ENCODE measurements around the gene TXNDC16. TPM values are rescaled to one million over a fixed set of nuclear protein-coding genes. Genes with fewer than 3 reads are reported as not detected.

TXNDC16 gene
- total and polyA plus RNA-seq, 2 donors (not counting 1 experiment from before 2014, with no cell fraction given), result 0.75 to 7.0 TPM

- Mint-ChIP-seq H3K27me3 (no peaks in the 10 kb centered on the region), H3K4me1 (no peaks in the 10 kb centered on the region), H3K9me3 (ENCODE audit: insufficient read depth) (no peaks in the 10 kb centered on the region), H3K4me3 (no peak overlapping the region), H3K27ac (no peak overlapping the region)
- TF ChIP-seq EZH2 (IDR thresholded peaks at IDR 0.05; ENCODE audit: borderline replicate concordance, insufficient read depth, low read depth, low read length, poor library complexity, severe bottlenecking) (no peak), CTCF (IDR thresholded peaks at IDR 0.05) (no peak)
- no peak overlapping the region for H3K4me3 ChIP-seq (ENCODE audit: control extremely low read depth in 1 of 5, extremely low read depth in 1 of 5, insufficient read depth in 1 of 5, low read depth in 2 of 5, low read length in 4 of 5)
- H3K27ac ChIP-seq (ENCODE audit: low read length in 2 of 2), result no peak overlapping the region
- H4K20me1 ChIP-seq (ENCODE audit: control insufficient read depth, insufficient read depth, low read length, poor library complexity, severe bottlenecking), result no peaks in the 10 kb centered on the region
- H3K4me1 ChIP-seq (ENCODE audit: control insufficient read depth in 2 of 2, insufficient read depth in 2 of 2, low read length in 2 of 2), result no peaks in the 10 kb centered on the region
- intact Hi-C loops (cut with micrococcal nuclease), result no loop called here
- H3K36me3 ChIP-seq (replicated peaks in 1 of 2; ENCODE audit: control extremely low read depth in 1 of 2, control insufficient read depth in 1 of 2, extremely low read depth in 1 of 2, insufficient read depth in 2 of 2, low read length in 1 of 2), result no peaks in the 10 kb centered on the region
- no peak overlapping the region for H3K9ac ChIP-seq (ENCODE audit: low read length)
- no peaks in the 10 kb centered on the region for H3K27me3 ChIP-seq (replicated peaks in 1 of 4; ENCODE audit: control extremely low read depth in 1 of 4, control insufficient read depth in 3 of 4, insufficient read depth in 4 of 4, low read length in 3 of 4)
- no peak overlapping the region for H2AFZ ChIP-seq (ENCODE audit: insufficient read depth, low read depth, low read length, poor library complexity, severe bottlenecking)
- ChIA-PET CTCF (no interaction called here), POLR2A (no interaction called here)
- no peaks in the 10 kb centered on the region for H3K9me3 ChIP-seq (ENCODE audit: control extremely low read depth in 1 of 3, control insufficient read depth in 2 of 3, insufficient read depth in 1 of 3, low read length in 2 of 3)
- no peak overlapping the region for H3K4me2 ChIP-seq (replicated peaks; ENCODE audit: low read depth, low read length, poor library complexity, severe bottlenecking)
- no peaks in the 10 kb centered on the region for H3K79me2 ChIP-seq (ENCODE audit: control insufficient read depth, insufficient read depth, low read length)
- DNase-seq (no peak), ATAC-seq (ENCODE audit: low read depth) (no peak)
- no CpG with 5 or more reads among the region's 2 CpGs for WGBS (ENCODE audit: insufficient coverage)
Measured at GRCh38 chr14:52422650-52423356, 129.5 kb downstream of the TXNDC16 start.

- no CpG with 5 or more reads among the region's 2 CpGs for WGBS (ENCODE audit: insufficient coverage)
- ATAC-seq (ENCODE audit: low read depth), result no peak
- CTCF ChIA-PET, result no interaction called here
Measured at GRCh38 chr14:52417139-52417538, 135.2 kb downstream of the TXNDC16 start.

More at GRCh38 chr14:52417139-52417538, 135.2 kb downstream of the TXNDC16 start:
- Histone ChIP-seq H3K4me1 (ENCODE audit: control insufficient read depth in 2 of 2, insufficient read depth in 2 of 2, low read length in 2 of 2) (no peaks in the 10 kb centered on the region), H3K4me3 (ENCODE audit: control extremely low read depth in 1 of 5, extremely low read depth in 1 of 5, insufficient read depth in 1 of 5, low read depth in 2 of 5, low read length in 4 of 5) (no peak overlapping the region), H3K4me2 (replicated peaks; ENCODE audit: low read depth, low read length, poor library complexity, severe bottlenecking) (no peak overlapping the region), H3K9me3 (ENCODE audit: control extremely low read depth in 1 of 3, control insufficient read depth in 2 of 3, insufficient read depth in 1 of 3, low read length in 2 of 3) (no peaks in the 10 kb centered on the region), H3K27ac (ENCODE audit: low read length in 2 of 2) (no peak overlapping the region), H3K79me2 (ENCODE audit: control insufficient read depth, insufficient read depth, low read length) (no peaks in the 10 kb centered on the region), H3K36me3 (replicated peaks in 1 of 2; ENCODE audit: control extremely low read depth in 1 of 2, control insufficient read depth in 1 of 2, extremely low read depth in 1 of 2, insufficient read depth in 2 of 2, low read length in 1 of 2) (no peaks in the 10 kb centered on the region), H2AFZ (ENCODE audit: insufficient read depth, low read depth, low read length, poor library complexity, severe bottlenecking) (no peak overlapping the region), H3K27me3 (replicated peaks in 1 of 4; ENCODE audit: control extremely low read depth in 1 of 4, control insufficient read depth in 3 of 4, insufficient read depth in 4 of 4, low read length in 3 of 4) (no peaks in the 10 kb centered on the region), H3K9ac (ENCODE audit: low read length) (no peak overlapping the region), H4K20me1 (ENCODE audit: control insufficient read depth, insufficient read depth, low read length, poor library complexity, severe bottlenecking) (no peaks in the 10 kb centered on the region)
- H3K4me3 Mint-ChIP-seq, result no peak overlapping the region
- intact Hi-C loops (cut with micrococcal nuclease), result no loop called here
- no peaks in the 10 kb centered on the region for H3K27me3 Mint-ChIP-seq
- no peak overlapping the region for H3K27ac Mint-ChIP-seq
- DNase-seq, result no peak
- no peak for TF ChIP-seq EZH2 (IDR thresholded peaks at IDR 0.05; ENCODE audit: borderline replicate concordance, insufficient read depth, low read depth, low read length, poor library complexity, severe bottlenecking)
- no peak for TF ChIP-seq CTCF (IDR thresholded peaks at IDR 0.05)
- POLR2A ChIA-PET, result no interaction called here
- H3K9me3 Mint-ChIP-seq (ENCODE audit: insufficient read depth), result no peaks in the 10 kb centered on the region
- no peaks in the 10 kb centered on the region for H3K4me1 Mint-ChIP-seq

Data from B cell (primary cell).